CD14-positive monocyte (primary cell): ENCODE data around the gene EXT2. TPM values are rescaled to one million over a fixed set of nuclear protein-coding genes. Genes with fewer than 3 reads are reported as not detected.

ENCODE experiments used
- DNase-seq, 3 donors: peaks; one replicate each; pipeline ENCODE4 v3.0.0-alpha.2; 2011 to 2022
- H2AFZ ChIP-seq: 2 replicates; pipeline ENCODE4 v1.6.0; 2012; ENCODE audit warnings: mild to moderate bottlenecking, low read depth, low read length, inconsistent platforms; ENCODE audit not compliant: insufficient read depth, poor library complexity, severe bottlenecking
- H3K27ac ChIP-seq, 2 donors: 1 replicate in 1 of 2; 2 replicates in 1 of 2; pipeline ENCODE4 v1.5.1; 2012 to 2013; ENCODE audit warnings: low read length in 2 of 2, control low read depth in 1 of 2, inconsistent platforms in 1 of 2, low read depth in 1 of 2, mild to moderate bottlenecking in 1 of 2
- H3K27me3 ChIP-seq, 2 donors: one replicate each; pipeline versions ENCODE4 v1.6.0 to v1.6.1; 2011 to 2013; ENCODE audit warnings: low read length in 2 of 2; ENCODE audit not compliant: control insufficient read depth in 2 of 2, insufficient read depth in 2 of 2
- H3K36me3 ChIP-seq, 2 donors: replicated peaks in 1 of 2; 1 replicate in 1 of 2; 2 replicates in 1 of 2; pipeline versions ENCODE4 v1.5.1 to v1.6.1; 2012 to 2013; ENCODE audit warnings: low read length in 2 of 2, control low read depth in 1 of 2, inconsistent platforms in 1 of 2, mild to moderate bottlenecking in 1 of 2; ENCODE audit not compliant: insufficient read depth in 2 of 2, control insufficient read depth in 1 of 2
- H3K4me1 ChIP-seq, 2 donors: 1 replicate in 1 of 2; 2 replicates in 1 of 2; pipeline versions ENCODE4 v1.5.1 to v1.6.1; 2012 to 2013; ENCODE audit warnings: low read length in 2 of 2, control low read depth in 1 of 2, inconsistent platforms in 1 of 2, mild to moderate bottlenecking in 1 of 2, moderate library complexity in 1 of 2; ENCODE audit not compliant: insufficient read depth in 2 of 2, control insufficient read depth in 1 of 2
- H3K4me2 ChIP-seq: replicated peaks from 2 replicates; pipeline ENCODE3; 2012; ENCODE audit warnings: low read length, moderate library complexity, mild to moderate bottlenecking; ENCODE audit not compliant: poor library complexity, severe bottlenecking; ENCODE audit errors: extremely low read depth
- H3K4me3 ChIP-seq, 3 experiments: fragments of 200-600 bp in 1 of 3; sonication (generic) in 1 of 3; replicated peaks in 1 of 3; 1 replicate in 2 of 3; 2 replicates in 1 of 3; pipeline ENCODE4 v1.5.1; 2011 to 2013; ENCODE audit warnings: low read length in 3 of 3, mild to moderate bottlenecking in 3 of 3, control low read depth in 2 of 3, low read depth in 2 of 3, inconsistent platforms in 1 of 3, moderate library complexity in 1 of 3
- H3K79me2 ChIP-seq: 2 replicates; pipeline ENCODE4 v1.6.0; 2012; ENCODE audit warnings: mild to moderate bottlenecking, control low read depth, inconsistent platforms, low read length, moderate library complexity; ENCODE audit not compliant: insufficient read depth
- H3K9ac ChIP-seq: 2 replicates; pipeline ENCODE4 v1.6.0; 2017; ENCODE audit warnings: low read length, mild to moderate bottlenecking; ENCODE audit not compliant: insufficient read depth, poor library complexity, severe bottlenecking
- H3K9me3 ChIP-seq, 2 donors: replicated peaks in 1 of 2; 1 replicate in 1 of 2; 2 replicates in 1 of 2; pipeline versions ENCODE4 v1.5.1 to v1.6.1; 2012 to 2013; ENCODE audit warnings: low read length in 2 of 2, control low read depth in 1 of 2; ENCODE audit not compliant: control insufficient read depth in 1 of 2, insufficient read depth in 1 of 2
- H4K20me1 ChIP-seq: 2 replicates; pipeline ENCODE4 v1.6.0; 2012; ENCODE audit warnings: mild to moderate bottlenecking, low read length, control low read depth, moderate library complexity; ENCODE audit not compliant: insufficient read depth
- H3K27ac Mint-ChIP-seq, 7 donors: one replicate each; pipeline ENCODE4 v1.8.0; 2020; ENCODE audit warnings: mild to moderate bottlenecking in 7 of 7, mixed read lengths in 7 of 7, moderate library complexity in 6 of 7, inconsistent platforms in 2 of 7
- H3K27me3 Mint-ChIP-seq, 3 donors: one replicate each; pipeline ENCODE4 v1.8.0; 2021 to 2022; ENCODE audit warnings: low read depth in 3 of 3, mild to moderate bottlenecking in 3 of 3, mixed read lengths in 3 of 3, moderate library complexity in 3 of 3, inconsistent platforms in 1 of 3
- H3K36me3 Mint-ChIP-seq, 2 donors: one replicate each; pipeline ENCODE4 v1.8.0; 2020; ENCODE audit warnings: mixed read lengths in 2 of 2, inconsistent platforms in 1 of 2, mild to moderate bottlenecking in 1 of 2
- H3K4me1 Mint-ChIP-seq: one replicate; pipeline ENCODE4 v1.8.0; 2020; ENCODE audit warnings: mild to moderate bottlenecking, mixed read lengths
- H3K4me3 Mint-ChIP-seq, 2 donors: one replicate each; pipeline ENCODE4 v1.8.0; 2020; ENCODE audit warnings: mild to moderate bottlenecking in 2 of 2, mixed read lengths in 2 of 2, moderate library complexity in 1 of 2
- H3K9me3 Mint-ChIP-seq, 7 donors: one replicate each; pipeline ENCODE4 v1.8.0; 2020 to 2022; ENCODE audit warnings: mixed read lengths in 7 of 7, mild to moderate bottlenecking in 6 of 7, moderate library complexity in 6 of 7, inconsistent platforms in 2 of 7
- CTCF ChIP-seq: fragments of 200-600 bp; IDR thresholded peaks from one replicate; pipeline ENCODE4 v1.8.0; 2022; ENCODE audit warnings: antibody characterized with exemption, mild to moderate bottlenecking
- WGBS: methylation state at CpG from one replicate; pipeline ENCODE4 v1.1.5; 2013; ENCODE audit warnings: missing lambda C conversion rate; ENCODE audit not compliant: insufficient coverage; 5-methylcytosine and 5-hydroxymethylcytosine counted together
- intact Hi-C, 2 donors: fragments of 100-400 bp; cut with micrococcal nuclease; formaldehyde crosslinking; loops; one replicate each; pipeline versions ENCODE4 v1.15.0 to v1.15.1; 2023
- polyA plus RNA-seq, 3 donors: library from polyadenylated mRNA; depleted of rRNA in 1 of 3; unstranded in 2 of 3; stranded (reverse) in 1 of 3; fragments of 300-500 nt in 2 of 3; fragments of >200 nt in 1 of 3; fragmentation: Illumina TruSeq in 2 of 3; gene quantifications; 1 replicate in 2 of 3; 2 replicates in 1 of 3; pipeline ENCODE4 v1.2.3, GENCODE V29; 2012 to 2021

EXT2 gene
- polyA plus RNA-seq, 3 donors: 17.2 to 41.1 (median 34.2) TPM

- Mint-ChIP-seq H3K4me1 (no peaks in the 10 kb centered on the region), H3K4me3 (no peak overlapping the region), H3K36me3 (peaks cover 31 to 39% of the 10 kb centered on the region in 2 donors), H3K27me3 (no peaks in the 10 kb centered on the region), H3K27ac (no peak overlapping the region), H3K9me3 (no peaks in the 10 kb centered on the region)
- no peak overlapping the region for H3K9ac ChIP-seq
- no peaks in the 10 kb centered on the region for H3K79me2 ChIP-seq
- no peaks in the 10 kb centered on the region for H3K27me3 ChIP-seq
- H3K4me3 ChIP-seq: no peak overlapping the region
- DNase-seq: no peak
- no peak overlapping the region for H2AFZ ChIP-seq
- intact Hi-C loops: no loop called here
- no CpG with 5 or more reads among the region's 1 CpG for WGBS
- peaks cover 13 to 29% of the 10 kb centered on the region in 2 donors for H3K36me3 ChIP-seq
- TF ChIP-seq CTCF: no peak
- H4K20me1 ChIP-seq: no peaks in the 10 kb centered on the region
- H3K4me2 ChIP-seq: no peak overlapping the region
- H3K4me1 ChIP-seq: no peaks in the 10 kb centered on the region
- H3K9me3 ChIP-seq: no peaks in the 10 kb centered on the region
- no peak overlapping the region for H3K27ac ChIP-seq
Observed at GRCh38 chr11:44237156-44237555, 141.7 kb downstream of the EXT2 start.

DNA sequence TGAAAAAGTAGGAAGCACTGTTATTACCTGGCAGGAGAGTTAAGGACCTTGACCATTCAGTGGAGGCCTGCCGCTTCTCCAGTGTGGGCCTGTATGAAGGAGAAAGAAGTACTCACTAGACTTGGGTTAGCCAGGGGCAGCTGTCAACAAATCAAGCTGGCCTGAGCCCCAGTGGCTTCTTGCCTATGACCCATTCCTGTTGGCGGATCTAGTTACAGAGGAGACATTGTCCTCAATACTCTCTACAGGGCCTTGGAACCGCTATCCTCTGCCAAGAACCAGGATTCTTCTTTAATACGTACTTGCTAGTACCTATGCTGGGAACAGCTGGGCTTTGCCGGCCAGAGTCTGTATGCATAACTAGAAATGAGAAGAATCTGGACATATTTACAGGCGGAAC, 146.4 kb downstream of the EXT2 start:
- Histone ChIP-seq H4K20me1 (no peaks in the 10 kb centered on the region), H3K4me1 (no peaks in the 10 kb centered on the region), H3K27ac (no peak overlapping the region), H3K4me2 (no peak overlapping the region), H2AFZ (no peak overlapping the region), H3K36me3 (peaks cover 20 to 39% of the 10 kb centered on the region in 2 donors), H3K4me3 (no peak overlapping the region), H3K27me3 (no peaks in the 10 kb centered on the region), H3K9ac (no peak overlapping the region), H3K79me2 (no peaks in the 10 kb centered on the region), H3K9me3 (no peaks in the 10 kb centered on the region)
- Mint-ChIP-seq H3K27me3 (no peaks in the 10 kb centered on the region), H3K4me1 (no peaks in the 10 kb centered on the region), H3K27ac (no peak overlapping the region), H3K36me3 (peaks cover 46 to 48% of the 10 kb centered on the region in 2 donors), H3K9me3 (no peaks in the 10 kb centered on the region), H3K4me3 (no peak overlapping the region)
- WGBS: 89% methylated on average over 3 of the region's 6 CpGs
- intact Hi-C loops: no loop called here
- TF ChIP-seq CTCF: no peak
- DNase-seq: no peak
